GM23338 (cell line): ENCODE data around the gene NAE1. TPM values are rescaled to one million over a fixed set of nuclear protein-coding genes. Genes with fewer than 3 reads are reported as not detected.

ENCODE experiments used
- ATAC-seq: fragments of 200-7000 bp; cut with Tn5 transposase; 3 replicates; pipeline ENCODE4 v1.9.1; 2020
- DNase-seq: peaks from one replicate; pipeline ENCODE4 v3.0.0-alpha.2; 2015; ENCODE audit warnings: low spot score
- H2AFZ ChIP-seq: fragments of 200-600 bp; sonication (generic); 2 replicates; pipeline ENCODE4 v1.8.0; 2016; ENCODE audit warnings: antibody characterized with exemption, mild to moderate bottlenecking, moderate library complexity
- H3F3A ChIP-seq: fragments of 200-600 bp; sonication (generic); replicated peaks from 2 replicates; pipeline ENCODE4 v1.8.0; 2017; ENCODE audit warnings: antibody characterized with exemption, mixed run types, low read depth
- H3K27ac ChIP-seq: fragments of 200-600 bp; sonication (generic); 2 replicates; pipeline ENCODE4 v1.6.1; 2016; ENCODE audit warnings: low read depth
- H3K27me3 ChIP-seq: fragments of 200-600 bp; sonication (generic); 2 replicates; pipeline ENCODE4 v1.8.0; 2016; ENCODE audit warnings: mild to moderate bottlenecking, mixed run types, moderate library complexity; ENCODE audit not compliant: insufficient read depth
- H3K36me3 ChIP-seq: fragments of 200-600 bp; sonication (generic); 2 replicates; pipeline ENCODE4 v1.8.0; 2016; ENCODE audit warnings: mild to moderate bottlenecking; ENCODE audit not compliant: insufficient read depth
- H3K4me1 ChIP-seq: fragments of 200-600 bp; sonication (generic); 2 replicates; pipeline ENCODE4 v1.8.0; 2016; ENCODE audit warnings: mild to moderate bottlenecking, moderate library complexity; ENCODE audit not compliant: insufficient read depth
- H3K4me2 ChIP-seq: fragments of 200-600 bp; sonication (generic); 2 replicates; pipeline ENCODE4 v1.7.1; 2017; ENCODE audit warnings: mixed run types
- H3K4me3 ChIP-seq: fragments of 200-600 bp; sonication (generic); 2 replicates; pipeline ENCODE4 v1.6.1; 2016; ENCODE audit warnings: mixed run types
- H3K79me2 ChIP-seq: fragments of 200-600 bp; sonication (generic); replicated peaks from 2 replicates; pipeline ENCODE4 v1.8.0; 2017; ENCODE audit warnings: mild to moderate bottlenecking; ENCODE audit not compliant: insufficient read depth
- H3K9me2 ChIP-seq: fragments of 200-600 bp; sonication (generic); 2 replicates; pipeline ENCODE4 v1.8.0; 2017; ENCODE audit not compliant: insufficient read depth
- H4K20me1 ChIP-seq: fragments of 200-600 bp; sonication (generic); replicated peaks from 2 replicates; pipeline ENCODE4 v1.8.0; 2017; ENCODE audit warnings: mild to moderate bottlenecking; ENCODE audit not compliant: insufficient read depth
- H3K27ac Mint-ChIP-seq: 2 replicates; pipeline ENCODE4 v1.8.0; 2020; ENCODE audit warnings: inconsistent platforms, mild to moderate bottlenecking, moderate library complexity, mixed read lengths
- H3K27me3 Mint-ChIP-seq: 3 replicates; pipeline ENCODE4 v1.8.0; 2022; ENCODE audit warnings: low read depth, mild to moderate bottlenecking, moderate library complexity, mixed read lengths, inconsistent platforms; ENCODE audit not compliant: insufficient read depth, poor library complexity
- H3K36me3 Mint-ChIP-seq: 3 replicates; pipeline ENCODE4 v1.8.0; 2021; ENCODE audit warnings: low read depth, mild to moderate bottlenecking, inconsistent platforms, moderate library complexity, mixed read lengths
- H3K4me1 Mint-ChIP-seq: 3 replicates; pipeline ENCODE4 v1.8.0; 2020; ENCODE audit warnings: mild to moderate bottlenecking, inconsistent platforms, mixed read lengths
- H3K4me3 Mint-ChIP-seq: 3 replicates; pipeline ENCODE4 v1.8.0; 2021; ENCODE audit warnings: moderate library complexity, mild to moderate bottlenecking, inconsistent platforms, mixed read lengths
- H3K9me3 Mint-ChIP-seq: 3 replicates; pipeline ENCODE4 v1.8.0; 2020; ENCODE audit warnings: moderate library complexity, mild to moderate bottlenecking, inconsistent platforms, mixed read lengths
- CREB1 ChIP-seq: fragments of 250-450 bp; sonication (Bioruptor Pico); IDR thresholded peaks from 2 replicates; pipeline ENCODE4 v1.5.0; 2020; ENCODE audit warnings: low read depth, mild to moderate bottlenecking, moderate library complexity
- ETS1 ChIP-seq: IDR thresholded peaks from 2 replicates; pipeline ENCODE4 v1.6.1; 2016; ENCODE audit warnings: antibody characterized with exemption
- EZH2 ChIP-seq: fragments of 200-600 bp; sonication (generic); IDR thresholded peaks from one replicate; pipeline ENCODE4 v1.8.0; 2017; ENCODE audit warnings: antibody characterized with exemption, mild to moderate bottlenecking, low read depth; ENCODE audit not compliant: unreplicated experiment
- EZH2phosphoT487 ChIP-seq: fragments of 200-600 bp; sonication (generic); IDR thresholded peaks from one replicate; pipeline ENCODE4 v1.8.1; 2018; ENCODE audit warnings: antibody characterized with exemption; ENCODE audit not compliant: unreplicated experiment
- JUNB ChIP-seq: IDR thresholded peaks from one replicate; pipeline ENCODE4 v1.6.1; 2016; ENCODE audit warnings: antibody characterized with exemption; ENCODE audit not compliant: unreplicated experiment
- NANOG ChIP-seq: IDR thresholded peaks from 2 replicates; pipeline ENCODE4 v1.6.1; 2016; ENCODE audit warnings: antibody characterized with exemption, borderline replicate concordance
- POLR2AphosphoS5 ChIP-seq: IDR thresholded peaks from 2 replicates; pipeline ENCODE4 v1.6.1; 2016; ENCODE audit warnings: antibody characterized with exemption, low read depth
- STAT1 ChIP-seq: IDR thresholded peaks from one replicate; pipeline ENCODE4 v1.6.1; 2016; ENCODE audit warnings: antibody characterized with exemption; ENCODE audit not compliant: unreplicated experiment
- ZNF331 ChIP-seq: fragments of 250-450 bp; sonication (Bioruptor Pico); IDR thresholded peaks from 2 replicates; pipeline ENCODE4 v1.5.0; 2020; ENCODE audit warnings: low read depth, mild to moderate bottlenecking, moderate library complexity
- polyA plus RNA-seq: library from polyadenylated mRNA; unstranded; fragments of >200 nt; fragmentation: Nextera tagmentation; extraction: Ambion mirVana; gene quantifications from 2 replicates; pipeline ENCODE4 v1.2.1, GENCODE V29; 2016
- total RNA-seq: library from RNA; depleted of rRNA; stranded (reverse); fragments of >200 nt; shearing (Covaris generic); gene quantifications from 2 replicates; pipeline ENCODE4 v1.2.3, GENCODE V29; 2014
- TF ChIP-seq, protein P1 (sequence below): IDR thresholded peaks from one replicate; pipeline ENCODE4 v1.6.1; 2018; ENCODE audit warnings: antibody characterized with exemption; ENCODE audit not compliant: unreplicated experiment
- TF ChIP-seq, protein P2 (sequence below), 2 experiments: fragments of 200-600 bp in 1 of 2; sonication (generic) in 1 of 2; conservative IDR thresholded peaks; 2 replicates each; pipeline versions ENCODE4 v1.5.1 to v1.6.1; 2016 to 2017; ENCODE audit warnings: antibody characterized with exemption in 2 of 2, low read depth in 2 of 2, mild to moderate bottlenecking in 2 of 2, moderate library complexity in 1 of 2

NAE1 gene
- total and polyA plus RNA-seq, 2 experiments from 2014 or later, result 139 to 209 TPM

GRCh38 chr16:66810391-66810790 lies 20.4 kb downstream of the NAE1 start:
- H2AFZ ChIP-seq, result no peak overlapping the region
- no peak overlapping the region for H3K27ac ChIP-seq
- Mint-ChIP-seq H3K4me1 (no peaks in the 10 kb centered on the region), H3K4me3 (no peak overlapping the region), H3K9me3 (no peaks in the 10 kb centered on the region), H3K27me3 (no peaks in the 10 kb centered on the region), H3K36me3 (peaks cover 86% of the 10 kb centered on the region), H3K27ac (no peak overlapping the region)
- H3K9me2 ChIP-seq, result no peaks in the 10 kb centered on the region
- no peak for DNase-seq
- peaks cover 58% of the 10 kb centered on the region for H3K36me3 ChIP-seq
- no peaks in the 10 kb centered on the region for H3K79me2 ChIP-seq
- TF ChIP-seq STAT1, result no peak
- ATAC-seq, result no peak
- no peaks in the 10 kb centered on the region; the same call in 1 of the 2 replicates for H4K20me1 ChIP-seq
- no peak overlapping the region for H3K4me3 ChIP-seq
- no peak overlapping the region for H3K4me2 ChIP-seq
- no peaks in the 10 kb centered on the region for H3K27me3 ChIP-seq
- 0 out of 2 replicates have a peak, but pooled peaks cover 7% of the 10 kb centered on the region for H3F3A ChIP-seq
- no peaks in the 10 kb centered on the region for H3K4me1 ChIP-seq

DNA sequence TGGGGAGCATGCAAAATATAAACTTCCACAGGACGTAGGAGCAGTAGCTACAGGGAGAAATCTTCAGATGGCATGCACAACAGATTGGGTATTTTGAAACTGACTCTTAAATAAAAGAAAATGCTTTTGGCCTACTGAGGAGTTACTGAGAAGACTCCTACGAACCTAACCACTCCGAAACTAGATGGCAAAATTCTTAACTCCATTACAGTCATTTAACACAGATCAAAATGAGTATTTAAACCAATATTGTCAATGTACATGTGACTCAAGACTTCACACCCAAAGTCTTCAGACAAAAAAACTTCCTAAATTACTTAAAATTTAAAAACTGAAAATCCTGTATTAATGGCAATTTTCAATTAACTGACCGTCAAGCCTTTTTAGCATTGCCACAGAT lies 21.0 kb downstream of the NAE1 start:
- peaks cover 64% of the 10 kb centered on the region for H3K36me3 ChIP-seq
- peaks cover 86% of the 10 kb centered on the region for H3K36me3 Mint-ChIP-seq

More for the DNA sequence above, 21.0 kb downstream of the NAE1 start:
- Mint-ChIP-seq H3K27ac (no peak overlapping the region), H3K4me3 (no peak overlapping the region), H3K4me1 (no peaks in the 10 kb centered on the region), H3K27me3 (no peaks in the 10 kb centered on the region), H3K9me3 (no peaks in the 10 kb centered on the region)
- no peak for TF ChIP-seq CREB1 (CRISPR knock-in tag)
- no peak for TF ChIP-seq NANOG
- TF ChIP-seq, protein P1, sequence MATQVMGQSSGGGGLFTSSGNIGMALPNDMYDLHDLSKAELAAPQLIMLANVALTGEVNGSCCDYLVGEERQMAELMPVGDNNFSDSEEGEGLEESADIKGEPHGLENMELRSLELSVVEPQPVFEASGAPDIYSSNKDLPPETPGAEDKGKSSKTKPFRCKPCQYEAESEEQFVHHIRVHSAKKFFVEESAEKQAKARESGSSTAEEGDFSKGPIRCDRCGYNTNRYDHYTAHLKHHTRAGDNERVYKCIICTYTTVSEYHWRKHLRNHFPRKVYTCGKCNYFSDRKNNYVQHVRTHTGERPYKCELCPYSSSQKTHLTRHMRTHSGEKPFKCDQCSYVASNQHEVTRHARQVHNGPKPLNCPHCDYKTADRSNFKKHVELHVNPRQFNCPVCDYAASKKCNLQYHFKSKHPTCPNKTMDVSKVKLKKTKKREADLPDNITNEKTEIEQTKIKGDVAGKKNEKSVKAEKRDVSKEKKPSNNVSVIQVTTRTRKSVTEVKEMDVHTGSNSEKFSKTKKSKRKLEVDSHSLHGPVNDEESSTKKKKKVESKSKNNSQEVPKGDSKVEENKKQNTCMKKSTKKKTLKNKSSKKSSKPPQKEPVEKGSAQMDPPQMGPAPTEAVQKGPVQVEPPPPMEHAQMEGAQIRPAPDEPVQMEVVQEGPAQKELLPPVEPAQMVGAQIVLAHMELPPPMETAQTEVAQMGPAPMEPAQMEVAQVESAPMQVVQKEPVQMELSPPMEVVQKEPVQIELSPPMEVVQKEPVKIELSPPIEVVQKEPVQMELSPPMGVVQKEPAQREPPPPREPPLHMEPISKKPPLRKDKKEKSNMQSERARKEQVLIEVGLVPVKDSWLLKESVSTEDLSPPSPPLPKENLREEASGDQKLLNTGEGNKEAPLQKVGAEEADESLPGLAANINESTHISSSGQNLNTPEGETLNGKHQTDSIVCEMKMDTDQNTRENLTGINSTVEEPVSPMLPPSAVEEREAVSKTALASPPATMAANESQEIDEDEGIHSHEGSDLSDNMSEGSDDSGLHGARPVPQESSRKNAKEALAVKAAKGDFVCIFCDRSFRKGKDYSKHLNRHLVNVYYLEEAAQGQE, result no peak
- TF ChIP-seq ZNF331, result no peak
- no peak for TF ChIP-seq ETS1
- TF ChIP-seq POLR2AphosphoS5, result no peak
- TF ChIP-seq EZH2phosphoT487, result no peak
- no peak for TF ChIP-seq EZH2
- TF ChIP-seq, protein P2, sequence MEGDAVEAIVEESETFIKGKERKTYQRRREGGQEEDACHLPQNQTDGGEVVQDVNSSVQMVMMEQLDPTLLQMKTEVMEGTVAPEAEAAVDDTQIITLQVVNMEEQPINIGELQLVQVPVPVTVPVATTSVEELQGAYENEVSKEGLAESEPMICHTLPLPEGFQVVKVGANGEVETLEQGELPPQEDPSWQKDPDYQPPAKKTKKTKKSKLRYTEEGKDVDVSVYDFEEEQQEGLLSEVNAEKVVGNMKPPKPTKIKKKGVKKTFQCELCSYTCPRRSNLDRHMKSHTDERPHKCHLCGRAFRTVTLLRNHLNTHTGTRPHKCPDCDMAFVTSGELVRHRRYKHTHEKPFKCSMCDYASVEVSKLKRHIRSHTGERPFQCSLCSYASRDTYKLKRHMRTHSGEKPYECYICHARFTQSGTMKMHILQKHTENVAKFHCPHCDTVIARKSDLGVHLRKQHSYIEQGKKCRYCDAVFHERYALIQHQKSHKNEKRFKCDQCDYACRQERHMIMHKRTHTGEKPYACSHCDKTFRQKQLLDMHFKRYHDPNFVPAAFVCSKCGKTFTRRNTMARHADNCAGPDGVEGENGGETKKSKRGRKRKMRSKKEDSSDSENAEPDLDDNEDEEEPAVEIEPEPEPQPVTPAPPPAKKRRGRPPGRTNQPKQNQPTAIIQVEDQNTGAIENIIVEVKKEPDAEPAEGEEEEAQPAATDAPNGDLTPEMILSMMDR (conservative IDR thresholded peaks at IDR 0.05; ENCODE audit: low read depth in 2 of 2), result no peak
- no peak for TF ChIP-seq JUNB
- Histone ChIP-seq H2AFZ (no peak overlapping the region), H4K20me1 (no peaks in the 10 kb centered on the region; the same call in 1 of the 2 replicates), H3K27me3 (no peaks in the 10 kb centered on the region), H3K4me2 (no peak overlapping the region), H3F3A (0 out of 2 replicates have a peak, but pooled peaks cover 7% of the 10 kb centered on the region), H3K79me2 (no peaks in the 10 kb centered on the region), H3K4me1 (no peaks in the 10 kb centered on the region), H3K27ac (no peak overlapping the region), H3K9me2 (no peaks in the 10 kb centered on the region), H3K4me3 (no peak overlapping the region)
- DNase-seq, result no peak
- ATAC-seq, result no peak
